HL-60/S4 treated with retinoic acid at 250 ng/mL for 4 days and 3 days (cell line): Measurements from ENCODE around the gene ASCC1.

Source experiments
- in situ Hi-C: fragments of 300-500 bp; cut with MboI; formaldehyde crosslinking; loops from 2 replicates; pipeline ENCODE4 v1.7.0; 2022; ENCODE audit warnings: low sequenced_read_pairs

The ASCC1 gene

GRCh38 chr10:72056113-72056512 lies 160.0 kb downstream of the ASCC1 start:
- in situ Hi-C loops = no loop called here

GRCh38 chr10:72053690-72054089 lies 162.4 kb downstream of the ASCC1 start:
- in situ Hi-C loops = no loop called here

- in situ Hi-C loops = no loop called here
Measured at GRCh38 chr10:72050873-72051272, 165.2 kb downstream of the ASCC1 start.

GRCh38 chr10:72049969-72050781 lies 165.9 kb downstream of the ASCC1 start:
- in situ Hi-C loops = no loop called here

GRCh38 chr10:72049472-72049871 lies 166.6 kb downstream of the ASCC1 start:
- in situ Hi-C loops = no loop called here

- in situ Hi-C loops = no loop called here
Measured at GRCh38 chr10:72048450-72049124, 167.5 kb downstream of the ASCC1 start.
